Endodermal cell (in vitro differentiated cells): ENCODE results near the gene FOXD4L6. TPM values are rescaled to one million over a fixed set of nuclear protein-coding genes. Genes with fewer than 3 reads are reported as not detected.
"Not testable (repeated sequence)": the region's sequence is repeated elsewhere in the genome, so short reads cannot be mapped to it uniquely, and the experiment has no call there.

Source experiments
- DNase-seq: peaks from one replicate; pipeline ENCODE4 v3.0.0-alpha.2; 2017
- H3K27ac ChIP-seq: 2 replicates; pipeline ENCODE4 v1.5.1; 2013; ENCODE audit warnings: mild to moderate bottlenecking, low read depth, low read length, moderate library complexity
- H3K27me3 ChIP-seq: 2 replicates; pipeline ENCODE4 v1.6.1; 2013; ENCODE audit warnings: mild to moderate bottlenecking, low read length, moderate library complexity; ENCODE audit not compliant: insufficient read depth, control insufficient read depth, poor library complexity, severe bottlenecking
- H3K36me3 ChIP-seq: 2 replicates; pipeline ENCODE4 v1.7.0; 2013; ENCODE audit warnings: mild to moderate bottlenecking, low read length, moderate library complexity; ENCODE audit not compliant: control insufficient read depth, insufficient read depth
- H3K4me1 ChIP-seq: one replicate; pipeline ENCODE4 v1.7.0; 2013; ENCODE audit warnings: low read length; ENCODE audit not compliant: control insufficient read depth, insufficient read depth
- H3K4me3 ChIP-seq: 2 replicates; pipeline ENCODE4 v1.5.1; 2013; ENCODE audit warnings: mild to moderate bottlenecking, low read length, moderate library complexity
- H3K9ac ChIP-seq: 2 replicates; pipeline ENCODE4 v1.6.1; 2013; ENCODE audit warnings: mild to moderate bottlenecking, low read length, moderate library complexity; ENCODE audit not compliant: poor library complexity, severe bottlenecking; ENCODE audit errors: extremely low read depth
- H3K9me3 ChIP-seq: 2 replicates; pipeline ENCODE4 v1.6.1; 2013; ENCODE audit warnings: mild to moderate bottlenecking, low read length, moderate library complexity; ENCODE audit not compliant: control insufficient read depth
- H3K27ac Mint-ChIP-seq: 2 replicates; pipeline ENCODE4 v1.8.0; 2020; ENCODE audit warnings: mixed read lengths
- H3K27me3 Mint-ChIP-seq: 2 replicates; pipeline ENCODE4 v1.8.0; 2021; ENCODE audit warnings: mild to moderate bottlenecking, mixed read lengths; ENCODE audit not compliant: insufficient read depth
- H3K36me3 Mint-ChIP-seq: 2 replicates; pipeline ENCODE4 v1.8.0; 2020; ENCODE audit warnings: low read depth, mixed read lengths
- H3K4me1 Mint-ChIP-seq: 2 replicates; pipeline ENCODE4 v1.8.0; 2020; ENCODE audit warnings: mixed read lengths
- H3K4me3 Mint-ChIP-seq: 2 replicates; pipeline ENCODE4 v1.8.0; 2020; ENCODE audit warnings: mild to moderate bottlenecking, moderate library complexity, mixed read lengths
- H3K9me3 Mint-ChIP-seq: 2 replicates; pipeline ENCODE4 v1.8.0; 2020; ENCODE audit warnings: mild to moderate bottlenecking, mixed read lengths
- CTCF ChIP-seq: fragments of 200-600 bp; sonication (generic); conservative IDR thresholded peaks from 2 replicates; pipeline ENCODE4 v1.5.0; 2021; ENCODE audit warnings: antibody characterized with exemption, mild to moderate bottlenecking
- WGBS, 2 experiments: methylation state at CpG; one replicate each; pipeline versions ENCODE4 v1.1.5 to v1.1.7; 2013; ENCODE audit warnings: missing lambda C conversion rate in 2 of 2, mixed read lengths in 1 of 2; ENCODE audit not compliant: insufficient coverage in 1 of 2, insufficient read length in 1 of 2; 5-methylcytosine and 5-hydroxymethylcytosine counted together
- total RNA-seq, 2 donors: library from RNA; stranded (reverse); fragmentation: NEBNext Ultra II Directional in 1 of 2; extraction: Animal tissue kit (Norgen Biotek cat#: 25700) in 1 of 2; gene quantifications; 2 replicates in 1 of 2; 3 replicates in 1 of 2; pipeline ENCODE4 v1.2.1, GENCODE V29; 2021

The FOXD4L6 gene
- total RNA-seq, 2 donors from 2014 or later, result not detected

GRCh38 chr9:41111414-41111813 lies 17.1 kb downstream of the FOXD4L6 start:
- peaks cover 18% of the 10 kb centered on the region for H3K27me3 Mint-ChIP-seq
- not testable (repeated sequence) for H3K4me3 Mint-ChIP-seq, H3K4me3 ChIP-seq, H3K9ac ChIP-seq, H3K9me3 ChIP-seq, H3K27ac Mint-ChIP-seq, H3K4me1 ChIP-seq, H3K27ac ChIP-seq, DNase-seq, H3K36me3 Mint-ChIP-seq, H3K9me3 Mint-ChIP-seq, H3K36me3 ChIP-seq, H3K4me1 Mint-ChIP-seq
- WGBS, 2 experiments, result 76 to 81% methylated on average over 4 to 10 of the region's 12 CpGs
- H3K27me3 ChIP-seq, result peaks cover 32% of the 10 kb centered on the region

- DNase-seq, result peak; percentile 54
These were observed 17.6 kb downstream of the FOXD4L6 start for GRCh38 chr9:41110913-41111312.

GRCh38 chr9:41109253-41109652 lies 19.2 kb downstream of the FOXD4L6 start:
- H3K27ac ChIP-seq, H3K4me1 Mint-ChIP-seq, H3K4me1 ChIP-seq, H3K36me3 Mint-ChIP-seq, H3K9ac ChIP-seq, H3K9me3 Mint-ChIP-seq, H3K4me3 ChIP-seq, DNase-seq, H3K27ac Mint-ChIP-seq, H3K36me3 ChIP-seq, H3K9me3 ChIP-seq, H3K4me3 Mint-ChIP-seq: not testable (repeated sequence)
- WGBS, 2 experiments, result 35 to 52% methylated on average over 4 of the region's 13 CpGs
- peaks cover 40% of the 10 kb centered on the region for H3K27me3 ChIP-seq
- H3K27me3 Mint-ChIP-seq, result peaks cover 18% of the 10 kb centered on the region

More at GRCh38 chr9:41110913-41111312, 17.6 kb downstream of the FOXD4L6 start:
- WGBS, 2 experiments, result 31 to 44% methylated on average over 3 to 7 of the region's 10 CpGs
- peak; percentile 55 for TF ChIP-seq CTCF
- H3K4me3 ChIP-seq, H3K36me3 ChIP-seq, H3K27ac Mint-ChIP-seq, H3K4me1 Mint-ChIP-seq, H3K36me3 Mint-ChIP-seq, H3K9me3 Mint-ChIP-seq, H3K9me3 ChIP-seq, H3K4me3 Mint-ChIP-seq, H3K4me1 ChIP-seq, H3K9ac ChIP-seq, H3K27ac ChIP-seq: not testable (repeated sequence)
- peaks cover 33% of the 10 kb centered on the region for H3K27me3 ChIP-seq
- H3K27me3 Mint-ChIP-seq, result peaks cover 18% of the 10 kb centered on the region

GRCh38 chr9:41108816-41109215 lies 19.7 kb downstream of the FOXD4L6 start:
- not testable (repeated sequence) for H3K4me1 Mint-ChIP-seq, H3K36me3 Mint-ChIP-seq, H3K4me3 ChIP-seq, H3K9me3 ChIP-seq, H3K9me3 Mint-ChIP-seq, H3K27ac ChIP-seq, H3K9ac ChIP-seq, H3K36me3 ChIP-seq, H3K4me1 ChIP-seq, DNase-seq, H3K27ac Mint-ChIP-seq, H3K4me3 Mint-ChIP-seq
- no CpG with 5 or more reads among the region's 22 CpGs for WGBS, 2 experiments
- peaks cover 40% of the 10 kb centered on the region for H3K27me3 ChIP-seq
- H3K27me3 Mint-ChIP-seq, result peaks cover 17% of the 10 kb centered on the region

- H3K4me3 ChIP-seq, H3K36me3 Mint-ChIP-seq, H3K9me3 Mint-ChIP-seq, H3K27ac ChIP-seq, H3K4me1 ChIP-seq, H3K36me3 ChIP-seq, H3K9ac ChIP-seq, H3K4me1 Mint-ChIP-seq, H3K4me3 Mint-ChIP-seq, H3K27ac Mint-ChIP-seq, DNase-seq, H3K9me3 ChIP-seq: not testable (repeated sequence)
- WGBS, 2 experiments, result 25% methylated on average over 16 of the region's 34 CpGs; no CpG with 5 or more reads in 1 of the 2 experiments
- peaks cover 40% of the 10 kb centered on the region for H3K27me3 ChIP-seq
- H3K27me3 Mint-ChIP-seq, result peaks cover 21% of the 10 kb centered on the region
These were observed 21.9 kb downstream of the FOXD4L6 start for GRCh38 chr9:41106472-41107116.

- DNase-seq, H3K27ac Mint-ChIP-seq, H3K36me3 Mint-ChIP-seq, H3K4me1 Mint-ChIP-seq, H3K4me1 ChIP-seq, H3K27ac ChIP-seq, H3K9ac ChIP-seq, H3K9me3 ChIP-seq, H3K36me3 ChIP-seq, H3K9me3 Mint-ChIP-seq, H3K4me3 Mint-ChIP-seq, H3K4me3 ChIP-seq: not testable (repeated sequence)
- WGBS, 2 experiments, result 78% methylated on average over 8 of the region's 13 CpGs; no CpG with 5 or more reads in 1 of the 2 experiments
- peaks cover 33% of the 10 kb centered on the region for H3K27me3 ChIP-seq
- H3K27me3 Mint-ChIP-seq, result peaks cover 24% of the 10 kb centered on the region
These were observed 22.8 kb downstream of the FOXD4L6 start for GRCh38 chr9:41105557-41106253.
